Stomach (tissue), 9 donors: ENCODE results near the gene CCNYL1. TPM values are rescaled to one million over a fixed set of nuclear protein-coding genes. Genes with fewer than 3 reads are reported as not detected.

Experiments used
- DNase-seq, 2 donors: peaks; one replicate each; pipeline versions ENCODE4 v3.0.0 to v3.0.0-alpha.2; 2013 to 2019
- H3K27ac ChIP-seq, 5 donors: fragments of 200-600 bp in 4 of 5; sonication (generic) in 4 of 5; one replicate each; pipeline ENCODE4 v1.5.1; 2013 to 2019; ENCODE audit warnings: mild to moderate bottlenecking in 1 of 5, moderate library complexity in 1 of 5
- H3K27me3 ChIP-seq, 3 donors: fragments of 200-600 bp; sonication (generic); one replicate each; pipeline ENCODE4 v1.5.1; 2017 to 2019; ENCODE audit warnings: mixed run types in 1 of 3
- H3K36me3 ChIP-seq, 4 donors: fragments of 200-600 bp; sonication (generic); 1 replicate in 3 of 4; 2 replicates in 1 of 4; pipeline ENCODE4 v1.5.1; 2016 to 2019
- H3K4me1 ChIP-seq, 4 donors: fragments of 200-600 bp; sonication (generic); one replicate each; pipeline ENCODE4 v1.5.1; 2016 to 2019
- H3K4me3 ChIP-seq, 4 donors: fragments of 200-600 bp; sonication (generic) in 3 of 4; one replicate each; pipeline ENCODE4 v1.5.1; 2016 to 2019; ENCODE audit warnings: mild to moderate bottlenecking in 1 of 4
- H3K9me3 ChIP-seq, 4 donors: fragments of 200-600 bp; sonication (generic); one replicate each; pipeline ENCODE4 v1.5.1; 2016 to 2019
- EP300 ChIP-seq: sonication (generic); formaldehyde crosslinking; IDR thresholded peaks from one replicate; pipeline ENCODE4 v1.6.1; 2017; ENCODE audit warnings: antibody characterized with exemption
- POLR2A ChIP-seq, 4 donors: fragments of 450-650 bp; IDR thresholded peaks; one replicate each; pipeline ENCODE4 v1.6.1; 2016; ENCODE audit warnings: antibody characterized with exemption in 4 of 4, control low read depth in 2 of 4, mild to moderate bottlenecking in 1 of 4, moderate library complexity in 1 of 4
- POLR2AphosphoS5 ChIP-seq, 3 donors: sonication (generic); formaldehyde crosslinking; IDR thresholded peaks; one replicate each; pipeline ENCODE4 v1.6.1; 2016; ENCODE audit warnings: antibody characterized with exemption in 3 of 3
- WGBS, 5 donors: extraction: QIAGEN DNeasy Blood & Tissue Kit in 3 of 5; methylation state at CpG; one replicate each; pipeline versions ENCODE4 v1.1.5 to v1.1.7; 2013 to 2018; 5-methylcytosine and 5-hydroxymethylcytosine counted together
- intact Hi-C: fragments of 100-400 bp; cut with DNase I; formaldehyde crosslinking; loops from one replicate; pipeline ENCODE4 v1.15.1; 2023; ENCODE audit warnings: low total_unique reads
- polyA plus RNA-seq, 3 donors: library from polyadenylated mRNA; stranded (reverse); fragments of 200-250 nt; gene quantifications; one replicate each; pipeline ENCODE4 v1.2.3, GENCODE V29; 2013
- total RNA-seq, 5 donors: library from RNA; depleted of rRNA; stranded (reverse); fragments of >200 nt; gene quantifications; one replicate each; pipeline versions ENCODE4 v1.1.0 to v1.2.3, GENCODE V29; 2014 to 2016
- TF ChIP-seq, protein P1 (sequence below), 7 experiments: fragments of 450-650 bp in 4 of 7; fragments of 200-600 bp in 3 of 7; sonication (generic) in 3 of 7; IDR thresholded peaks; one replicate each; pipeline ENCODE4 v1.5.1; 2016 to 2019; ENCODE audit warnings: antibody characterized with exemption in 7 of 7, control low read depth in 2 of 7, mild to moderate bottlenecking in 1 of 7
- donor health status: healthy with polysubstance abuse.
- donor health status: Bipolar disorder and iron deficiency.
- donor health status: healthy.

CCNYL1 gene
- total and polyA plus RNA-seq, 8 donors, result 4.2 to 29.8 (median 11.2) TPM

DNA sequence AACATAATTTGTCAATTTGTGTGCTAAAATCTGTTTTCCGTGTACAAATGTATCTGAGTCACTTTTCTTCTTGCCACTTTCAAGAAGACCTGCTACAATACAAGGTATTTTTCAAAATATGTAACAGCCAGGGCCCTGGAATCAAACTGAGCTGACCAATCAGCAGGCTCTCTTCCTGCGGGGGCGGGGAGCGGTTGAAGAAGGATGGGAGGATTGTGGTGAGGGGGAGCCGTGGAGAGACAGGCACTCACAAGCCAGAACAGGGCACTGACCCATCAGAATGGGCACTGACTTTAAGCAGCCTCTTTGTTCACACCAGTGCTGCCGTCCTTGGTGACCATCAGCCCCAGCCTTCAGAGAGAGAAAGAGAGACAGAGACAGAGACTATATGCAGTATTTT, 40.6 kb upstream of the CCNYL1 start:
- Histone ChIP-seq H3K27me3 (no peaks in the 10 kb centered on the region), H3K4me3 (no peak overlapping the region), H3K9me3 (no peaks in the 10 kb centered on the region), H3K4me1 (no peaks in the 10 kb centered on the region), H3K27ac (no peak overlapping the region), H3K36me3 (no peaks in the 10 kb centered on the region)
- no peak for DNase-seq
- WGBS, 5 donors, result 68 to 82% (median 78%) methylated on average over 6 of the region's 6 CpGs
- TF ChIP-seq POLR2A (IDR thresholded peaks at IDR 0.05) (no peak), POLR2AphosphoS5 (IDR thresholded peaks at IDR 0.05) (no peak), EP300 (no peak)
- TF ChIP-seq, protein P1, sequence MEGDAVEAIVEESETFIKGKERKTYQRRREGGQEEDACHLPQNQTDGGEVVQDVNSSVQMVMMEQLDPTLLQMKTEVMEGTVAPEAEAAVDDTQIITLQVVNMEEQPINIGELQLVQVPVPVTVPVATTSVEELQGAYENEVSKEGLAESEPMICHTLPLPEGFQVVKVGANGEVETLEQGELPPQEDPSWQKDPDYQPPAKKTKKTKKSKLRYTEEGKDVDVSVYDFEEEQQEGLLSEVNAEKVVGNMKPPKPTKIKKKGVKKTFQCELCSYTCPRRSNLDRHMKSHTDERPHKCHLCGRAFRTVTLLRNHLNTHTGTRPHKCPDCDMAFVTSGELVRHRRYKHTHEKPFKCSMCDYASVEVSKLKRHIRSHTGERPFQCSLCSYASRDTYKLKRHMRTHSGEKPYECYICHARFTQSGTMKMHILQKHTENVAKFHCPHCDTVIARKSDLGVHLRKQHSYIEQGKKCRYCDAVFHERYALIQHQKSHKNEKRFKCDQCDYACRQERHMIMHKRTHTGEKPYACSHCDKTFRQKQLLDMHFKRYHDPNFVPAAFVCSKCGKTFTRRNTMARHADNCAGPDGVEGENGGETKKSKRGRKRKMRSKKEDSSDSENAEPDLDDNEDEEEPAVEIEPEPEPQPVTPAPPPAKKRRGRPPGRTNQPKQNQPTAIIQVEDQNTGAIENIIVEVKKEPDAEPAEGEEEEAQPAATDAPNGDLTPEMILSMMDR (IDR thresholded peaks at IDR 0.05), result no peak
- intact Hi-C loops, result no loop called here

DNA sequence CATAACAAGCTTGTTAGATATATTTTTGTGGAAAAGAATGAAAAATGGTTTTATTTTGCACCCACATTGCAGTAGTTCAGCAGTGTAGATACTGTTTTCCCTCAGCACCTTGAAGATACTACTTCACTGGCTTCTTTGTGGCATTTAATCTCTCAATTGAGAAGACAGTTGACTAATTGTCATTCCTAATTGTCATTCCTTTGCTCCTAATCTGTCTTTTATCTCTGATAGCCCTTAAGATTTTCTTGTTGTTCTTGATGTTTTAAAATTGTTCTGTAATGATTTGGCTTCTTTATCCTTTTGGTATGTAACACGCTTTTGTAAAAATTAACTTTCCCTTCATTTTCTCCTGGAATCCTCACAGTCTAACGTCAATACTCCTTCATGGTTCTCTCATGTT, 38.0 kb upstream of the CCNYL1 start:
- no peaks in the 10 kb centered on the region for H3K9me3 ChIP-seq
- no peak overlapping the region for H3K4me3 ChIP-seq
- DNase-seq, result no peak
- peaks cover 0 to 3% (median 0%) of the 10 kb centered on the region in 3 donors for H3K27me3 ChIP-seq
- H3K4me1 ChIP-seq, result peaks cover 0 to 16% (median 2%) of the 10 kb centered on the region in 4 donors
- no peak overlapping the region for H3K27ac ChIP-seq
- TF ChIP-seq POLR2A (IDR thresholded peaks at IDR 0.05) (no peak), EP300 (no peak), POLR2AphosphoS5 (IDR thresholded peaks at IDR 0.05) (no peak)
- TF ChIP-seq, protein P1 (IDR thresholded peaks at IDR 0.05), result no peak
- WGBS, 5 donors, result 47 to 87% (median 67%) methylated on average over 2 of the region's 2 CpGs
- intact Hi-C loops, result no loop called here
- no peaks in the 10 kb centered on the region for H3K36me3 ChIP-seq

DNA sequence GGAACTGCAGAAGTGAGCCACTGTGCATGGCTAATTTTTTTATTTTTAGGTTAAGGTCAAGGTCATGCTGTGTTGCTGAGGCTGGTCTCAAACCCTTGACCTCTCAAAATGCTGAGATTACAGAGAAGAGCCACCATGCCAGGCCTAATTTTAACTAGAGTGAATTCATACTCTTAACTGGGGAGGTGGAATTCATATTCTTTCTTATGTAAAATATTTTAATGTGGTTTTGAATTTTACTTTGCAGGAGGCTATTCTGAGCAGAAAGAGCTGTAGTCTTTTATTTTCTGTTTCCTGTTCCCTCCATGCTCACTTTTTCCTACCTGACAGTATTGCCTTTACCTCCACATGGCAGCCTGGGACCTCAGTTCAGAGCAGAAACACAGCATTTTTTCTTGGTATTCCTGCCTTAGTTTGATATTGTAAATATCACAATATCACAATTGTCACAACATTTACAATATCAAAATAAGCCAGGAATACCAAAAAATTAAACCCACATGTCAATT, 37.1 kb upstream of the CCNYL1 start:
- no peak overlapping the region for H3K4me3 ChIP-seq
- H3K9me3 ChIP-seq, result no peaks in the 10 kb centered on the region
- TF ChIP-seq EP300, result no peak
- no peak for TF ChIP-seq POLR2AphosphoS5 (IDR thresholded peaks at IDR 0.05)
- H3K36me3 ChIP-seq, result no peaks in the 10 kb centered on the region
- no peak for DNase-seq
- peaks cover 0 to 16% (median 2%) of the 10 kb centered on the region in 4 donors for H3K4me1 ChIP-seq
- no peak overlapping the region for H3K27ac ChIP-seq
- H3K27me3 ChIP-seq, result peaks cover 0 to 8% (median 0%) of the 10 kb centered on the region in 3 donors
- intact Hi-C loops, result no loop called here

DNA sequence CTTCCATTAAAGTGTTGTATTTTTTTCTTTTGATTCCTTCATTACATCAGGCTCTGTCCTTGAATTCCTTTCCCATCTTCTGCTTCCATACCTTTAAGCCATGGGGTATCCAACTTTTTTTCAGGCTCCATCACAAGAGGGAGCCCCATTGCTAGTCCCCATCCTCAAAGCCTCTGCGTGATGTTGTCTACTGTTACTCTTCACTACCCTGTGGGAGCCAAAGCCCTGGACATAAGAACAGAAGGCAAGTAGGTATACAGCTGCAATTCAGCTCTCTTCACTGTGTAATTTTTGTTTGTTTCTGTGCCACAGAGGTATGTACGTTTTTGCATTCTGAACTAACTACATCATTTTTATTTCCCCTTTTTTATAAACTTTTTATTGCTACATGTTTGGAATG, 36.6 kb upstream of the CCNYL1 start:
- Histone ChIP-seq H3K4me3 (no peak overlapping the region), H3K36me3 (no peaks in the 10 kb centered on the region), H3K27me3 (peaks cover 0 to 11% (median 0%) of the 10 kb centered on the region in 3 donors), H3K27ac (no peak overlapping the region), H3K4me1 (peaks cover 0 to 16% (median 2%) of the 10 kb centered on the region in 4 donors), H3K9me3 (no peaks in the 10 kb centered on the region)
- WGBS, 5 donors, result 61 to 77% (median 69%) methylated on average over 2 of the region's 2 CpGs
- intact Hi-C loops, result no loop called here
- TF ChIP-seq, protein P1 (IDR thresholded peaks at IDR 0.05), result no peak
- TF ChIP-seq POLR2AphosphoS5 (IDR thresholded peaks at IDR 0.05) (no peak), EP300 (no peak), POLR2A (IDR thresholded peaks at IDR 0.05) (no peak)
- DNase-seq, result no peak

DNA sequence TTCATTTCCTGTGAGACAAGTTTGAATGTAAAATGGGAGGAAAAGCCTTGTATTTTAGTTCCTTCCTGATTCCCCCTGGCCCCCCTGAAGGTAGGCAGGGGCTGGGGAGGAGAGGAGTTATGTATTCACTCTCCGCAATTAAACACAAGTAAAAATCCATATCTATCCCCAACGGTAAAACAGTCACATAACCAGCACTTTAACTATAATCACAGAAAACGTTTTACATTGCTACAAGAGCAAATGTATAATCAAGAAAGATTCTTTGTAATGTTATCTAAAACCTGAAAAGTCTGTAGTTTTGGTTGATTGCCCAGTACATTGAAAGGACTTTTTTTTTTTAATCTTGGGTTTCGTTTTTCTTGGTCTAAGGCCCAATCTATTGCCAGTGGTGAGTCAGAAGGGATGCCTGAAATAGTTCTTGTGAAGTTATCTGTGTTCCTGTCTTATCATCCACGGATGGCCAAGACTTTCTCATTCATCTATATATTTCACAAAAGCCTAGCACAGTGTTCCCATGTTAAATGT, 34.5 kb upstream of the CCNYL1 start:
- H3K27ac ChIP-seq, result peak overlapping the region in 4 of 5 donors; percentile 15 to 54 (median 44)
- H3K27me3 ChIP-seq, result peaks cover 0 to 23% (median 0%) of the 10 kb centered on the region in 3 donors
- intact Hi-C loops, result no loop called here
- peaks cover 0 to 16% (median 2%) of the 10 kb centered on the region in 4 donors for H3K4me1 ChIP-seq
- no peaks in the 10 kb centered on the region for H3K36me3 ChIP-seq
- peak in 1 of 2 donors; percentile 41 for DNase-seq
- 16 to 28% (median 19%) methylated on average over 5 of the region's 5 CpGs for WGBS, 5 donors
- H3K9me3 ChIP-seq, result no peaks in the 10 kb centered on the region
- H3K4me3 ChIP-seq, result no peak overlapping the region
- TF ChIP-seq POLR2A (IDR thresholded peaks at IDR 0.05) (no peak), POLR2AphosphoS5 (IDR thresholded peaks at IDR 0.05) (no peak), EP300 (no peak)
- TF ChIP-seq, protein P1 (IDR thresholded peaks at IDR 0.05), result no peak
